Activated CD4-positive, alpha-beta T cell treated with anti-CD3 and anti-CD28 coated beads, Interleukin-2, amount 10 ng/mL, durations not matched to agents 7 days and 5 days (primary cell): ENCODE results near the gene ZNF586. TPM values are rescaled to one million over a fixed set of nuclear protein-coding genes. Genes with fewer than 3 reads are reported as not detected.
A peak's percentile ranks its signal among the peaks of the same experiment; 100 is the strongest.
"Not testable (repeated sequence)": the region's sequence is repeated elsewhere in the genome, so short reads cannot be mapped to it uniquely, and the experiment has no call there.

Experiments
- CTCF ChIA-PET: fragments of 350-600 bp; sonication (Branson Sonifier 250); formaldehyde crosslinking; loops from one replicate; lab custom pipeline; 2021; ENCODE audit warnings: antibody characterized with exemption; lab: Charles Lee
- POLR2A ChIA-PET: fragments of 350-600 bp; sonication (Branson Sonifier 250); formaldehyde crosslinking; loops from one replicate; lab custom pipeline; 2021; ENCODE audit warnings: antibody characterized with exemption; lab: Charles Lee
- DNase-seq: peaks from one replicate; pipeline ENCODE4 v3.0.0-alpha.2; 2020
- H3K27ac Mint-ChIP-seq: one replicate; pipeline ENCODE4 v1.8.0; 2021; ENCODE audit warnings: mild to moderate bottlenecking, moderate library complexity, mixed read lengths
- H3K27me3 Mint-ChIP-seq: one replicate; pipeline ENCODE4 v1.8.0; 2021; ENCODE audit warnings: mixed read lengths
- H3K36me3 Mint-ChIP-seq: one replicate; pipeline ENCODE4 v1.8.0; 2021; ENCODE audit warnings: low read depth, mixed read lengths
- H3K4me1 Mint-ChIP-seq: one replicate; pipeline ENCODE4 v1.8.0; 2021; ENCODE audit warnings: mixed read lengths
- H3K4me3 Mint-ChIP-seq: one replicate; pipeline ENCODE4 v1.8.0; 2021; ENCODE audit warnings: mild to moderate bottlenecking, moderate library complexity, mixed read lengths
- H3K9me3 Mint-ChIP-seq: one replicate; pipeline ENCODE4 v1.8.0; 2021; ENCODE audit warnings: mixed read lengths
- total RNA-seq, 2 experiments: library from RNA; stranded (reverse); gene quantifications; one replicate each; pipeline ENCODE4 v1.2.3, GENCODE V29; 2021

The ZNF586 gene
- 10 to 100 TPM; 26.8 to 28.4 TPM for total RNA-seq

DNA sequence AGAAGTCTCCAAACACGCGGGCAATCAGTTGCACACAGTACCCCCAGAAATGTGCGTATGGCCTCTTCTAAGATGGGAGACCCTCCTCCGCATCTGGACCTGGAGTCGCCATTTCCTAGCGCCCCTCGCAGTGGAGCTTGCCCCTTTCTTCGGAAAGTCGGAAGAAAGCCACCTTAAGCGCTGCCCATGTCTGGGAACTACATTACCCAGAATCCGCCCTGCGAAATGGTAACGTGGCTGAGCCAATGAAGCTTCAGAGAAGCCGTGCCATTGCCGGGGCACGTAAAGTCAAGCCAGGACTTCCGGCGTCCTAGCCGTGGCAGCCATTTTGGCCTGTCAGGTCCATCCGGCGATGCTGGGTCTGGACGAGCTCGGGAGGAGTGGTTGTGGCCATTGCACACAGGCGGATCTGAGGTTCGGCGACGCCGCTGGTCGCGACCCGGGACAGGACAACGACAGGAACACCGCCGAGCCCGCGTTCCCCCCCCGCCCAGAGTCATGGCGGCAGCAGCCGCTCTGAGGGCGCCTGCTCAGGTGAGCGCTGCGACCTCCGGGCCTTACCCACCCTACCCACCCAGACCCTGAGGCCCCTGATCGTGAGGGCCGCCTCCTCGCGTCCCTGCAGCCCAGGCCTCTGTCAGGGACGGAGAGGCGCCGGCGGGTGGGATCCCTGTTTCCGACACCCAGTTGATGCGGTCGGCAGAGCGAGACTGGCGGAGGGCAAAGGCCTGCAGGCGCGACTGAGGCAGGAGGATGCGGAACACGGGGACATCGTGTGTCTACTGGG, at the start of gene ZNF586:
Gene ZNF586, plus strand, starts transcription at position 332 of the 787 bp plus-strand sequence. Its CDS starts 167 bp downstream, at position 499.
- Mint-ChIP-seq H3K4me1 (peaks cover 33% of the 10 kb centered on the region), H3K27me3 (no peaks in the 10 kb centered on the region), H3K9me3 (peaks cover 40% of the 10 kb centered on the region), H3K4me3 (peak within 1 kb of the TSS; percentile 95), H3K36me3 (peaks cover 62% of the 10 kb centered on the region), H3K27ac (peak within 1 kb of the TSS; percentile 96)
- ChIA-PET POLR2A (interaction anchor here (0.6 kb wide), 1 partner anchor 23 kb away, joined by 3 read pairs; the partner anchor contains the start of gene ZNF776), CTCF (interaction anchor here (0.6 to 1.0 kb wide), 3 partner anchors 23 to 721 kb away, joined by 3 to 5 read pairs (median 4); partner anchors contain the start of gene ZNF551)
- DNase-seq = peak; percentile 93

- H3K27me3 Mint-ChIP-seq = no peaks in the 10 kb centered on the region
- peak overlapping the region; percentile 44 for H3K27ac Mint-ChIP-seq
- H3K4me3 Mint-ChIP-seq = no peak overlapping the region
- H3K36me3 Mint-ChIP-seq = peaks cover 75% of the 10 kb centered on the region
- peaks cover 68% of the 10 kb centered on the region for H3K9me3 Mint-ChIP-seq
- CTCF ChIA-PET = no interaction called here
- H3K4me1 Mint-ChIP-seq = peaks cover 9% of the 10 kb centered on the region
- no peak for DNase-seq
- POLR2A ChIA-PET = no interaction called here
Measured at GRCh38 chr19:57719901-57720519, 49.5 kb upstream of the ZNF586 start.

GRCh38 chr19:57720878-57721277, 48.6 kb upstream of the ZNF586 start:
- H3K9me3 Mint-ChIP-seq = peaks cover 63% of the 10 kb centered on the region
- DNase-seq = no peak
- H3K27ac Mint-ChIP-seq = no peak overlapping the region
- H3K36me3 Mint-ChIP-seq = peaks cover 72% of the 10 kb centered on the region
- ChIA-PET POLR2A (no interaction called here), CTCF (no interaction called here)
- H3K4me1 Mint-ChIP-seq = peaks cover 9% of the 10 kb centered on the region
- H3K4me3 Mint-ChIP-seq = no peak overlapping the region
- H3K27me3 Mint-ChIP-seq = no peaks in the 10 kb centered on the region

GRCh38 chr19:57738320-57738719, 31.2 kb upstream of the ZNF586 start:
- CTCF ChIA-PET = interaction anchor here (0.6 kb wide), 1 partner anchor 195 kb away, joined by 4 read pairs; no protein-coding TSS in a partner anchor
- DNase-seq = peak; percentile 43
- H3K27me3 Mint-ChIP-seq, H3K4me1 Mint-ChIP-seq, H3K27ac Mint-ChIP-seq, H3K9me3 Mint-ChIP-seq, H3K36me3 Mint-ChIP-seq, H3K4me3 Mint-ChIP-seq, POLR2A ChIA-PET: not testable (repeated sequence)

DNA sequence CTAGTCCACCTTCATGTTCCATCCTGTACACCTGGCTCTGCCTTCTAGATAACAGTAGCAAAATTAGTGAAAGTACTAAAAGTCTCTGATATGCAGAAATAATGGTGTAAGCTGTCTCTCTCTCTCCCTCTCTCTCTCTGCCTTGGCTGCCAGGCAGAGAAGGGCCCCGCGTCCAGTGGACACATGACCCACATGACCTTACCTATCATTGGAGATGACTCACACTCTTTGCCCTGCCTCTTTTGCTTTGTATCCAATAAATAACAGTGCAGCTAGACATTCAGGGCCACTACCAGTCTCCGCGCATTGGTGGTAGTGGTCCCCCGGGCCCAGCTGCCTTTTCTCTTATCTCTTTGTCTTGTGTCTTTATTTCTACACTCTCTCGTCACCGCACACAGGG, 30.7 kb upstream of the ZNF586 start:
- CTCF ChIA-PET, H3K4me1 Mint-ChIP-seq, H3K36me3 Mint-ChIP-seq: not testable (repeated sequence)

GRCh38 chr19:57746580-57747471, 22.6 kb upstream of the ZNF586 start, which contains the start of gene ZNF776:
TSS of gene ZNF776 (plus strand) at chr19:57746815. CDS start at chr19:57747059, 244 bp downstream.
- H3K4me1 Mint-ChIP-seq = peaks cover 31% of the 10 kb centered on the region
- H3K36me3 Mint-ChIP-seq = peaks cover 50% of the 10 kb centered on the region
- CTCF ChIA-PET = interaction anchor here (0.6 to 1.1 kb wide), 4 partner anchors 9 to 692 kb away, joined by 3 to 5 read pairs (median 4); partner anchors contain the start of genes ZNF586 and ZNF671
- peak within 1 kb of the TSS; percentile 97 for H3K27ac Mint-ChIP-seq
- DNase-seq = peak; percentile 92
- peak within 1 kb of the TSS; percentile 95 for H3K4me3 Mint-ChIP-seq
- peaks cover 44% of the 10 kb centered on the region for H3K9me3 Mint-ChIP-seq
- H3K27me3 Mint-ChIP-seq = no peaks in the 10 kb centered on the region
- POLR2A ChIA-PET = interaction anchor here (0.6 to 1.0 kb wide), 2 partner anchors 11 to 23 kb away, joined by 3 to 6 read pairs; partner anchors contain the start of gene ZNF586

More for the DNA sequence above, 30.7 kb upstream of the ZNF586 start:
- DNase-seq, H3K27ac Mint-ChIP-seq, H3K4me3 Mint-ChIP-seq, H3K27me3 Mint-ChIP-seq, H3K9me3 Mint-ChIP-seq, POLR2A ChIA-PET: not testable (repeated sequence)

- H3K27ac Mint-ChIP-seq = peak overlapping the region; percentile 97
- H3K9me3 Mint-ChIP-seq = peaks cover 48% of the 10 kb centered on the region
- DNase-seq = no peak
- no peaks in the 10 kb centered on the region for H3K27me3 Mint-ChIP-seq
- peaks cover 56% of the 10 kb centered on the region for H3K36me3 Mint-ChIP-seq
- ChIA-PET POLR2A (no interaction called here), CTCF (interaction anchor here (1.1 kb wide), 1 partner anchor 8 kb away, joined by 4 read pairs; no protein-coding TSS in a partner anchor)
- H3K4me1 Mint-ChIP-seq = peaks cover 31% of the 10 kb centered on the region
- H3K4me3 Mint-ChIP-seq = peak overlapping the region; percentile 95
Measured at GRCh38 chr19:57747472-57747807, 22.0 kb upstream of the ZNF586 start.

- POLR2A ChIA-PET = no interaction called here
- H3K27ac Mint-ChIP-seq = no peak overlapping the region
- peaks cover 31% of the 10 kb centered on the region for H3K4me1 Mint-ChIP-seq
- peaks cover 54% of the 10 kb centered on the region for H3K9me3 Mint-ChIP-seq
- no peaks in the 10 kb centered on the region for H3K27me3 Mint-ChIP-seq
- H3K4me3 Mint-ChIP-seq = peak overlapping the region; percentile 95
- CTCF ChIA-PET = no interaction called here
- DNase-seq = no peak
- H3K36me3 Mint-ChIP-seq = peaks cover 62% of the 10 kb centered on the region
Measured at GRCh38 chr19:57748029-57748428, 21.4 kb upstream of the ZNF586 start.

- Mint-ChIP-seq H3K4me3 (no peak overlapping the region), H3K27ac (no peak overlapping the region), H3K4me1 (peaks cover 6% of the 10 kb centered on the region), H3K27me3 (no peaks in the 10 kb centered on the region), H3K36me3 (peaks cover 93% of the 10 kb centered on the region), H3K9me3 (peaks cover 73% of the 10 kb centered on the region)
- ChIA-PET POLR2A (no interaction called here), CTCF (no interaction called here)
- no peak for DNase-seq
Measured at GRCh38 chr19:57754091-57754673, 15.3 kb upstream of the ZNF586 start.

DNA sequence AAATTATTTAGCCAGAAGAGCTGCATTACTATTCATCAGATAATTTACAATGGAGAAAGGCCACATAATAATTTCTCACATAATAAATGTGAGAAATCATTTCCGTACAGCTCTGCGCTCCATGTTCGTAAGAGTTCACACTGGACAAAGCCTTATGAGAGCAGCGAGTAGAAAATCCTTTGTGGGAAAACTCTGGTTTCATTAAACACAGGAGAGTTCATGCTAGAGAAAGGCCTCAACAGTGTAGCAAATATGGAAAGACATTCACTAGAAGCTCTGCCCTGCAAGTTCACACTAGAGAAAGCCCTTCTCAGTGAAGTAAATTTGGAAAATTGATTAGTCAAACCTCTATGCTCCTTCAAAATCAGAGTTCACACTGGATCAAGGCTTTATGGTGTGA, 14.4 kb upstream of the ZNF586 start:
- no peak for DNase-seq
- peaks cover 93% of the 10 kb centered on the region for H3K36me3 Mint-ChIP-seq
- peaks cover 72% of the 10 kb centered on the region for H3K9me3 Mint-ChIP-seq
- H3K4me1 Mint-ChIP-seq = peaks cover 3% of the 10 kb centered on the region
- H3K27me3 Mint-ChIP-seq = no peaks in the 10 kb centered on the region
- ChIA-PET POLR2A (no interaction called here), CTCF (interaction anchor here (1.5 kb wide), 1 partner anchor 8 kb away, joined by 4 read pairs; the partner anchor contains the start of gene ZNF776)
- H3K4me3 Mint-ChIP-seq = no peak overlapping the region
- no peak overlapping the region for H3K27ac Mint-ChIP-seq

GRCh38 chr19:57757941-57758340, 11.5 kb upstream of the ZNF586 start:
- peaks cover 80% of the 10 kb centered on the region for H3K36me3 Mint-ChIP-seq
- H3K4me3 Mint-ChIP-seq = no peak overlapping the region
- H3K4me1 Mint-ChIP-seq = no peaks in the 10 kb centered on the region
- ChIA-PET POLR2A (no interaction called here), CTCF (no interaction called here)
- peaks cover 55% of the 10 kb centered on the region for H3K9me3 Mint-ChIP-seq
- H3K27ac Mint-ChIP-seq = no peak overlapping the region
- DNase-seq = no peak
- no peaks in the 10 kb centered on the region for H3K27me3 Mint-ChIP-seq

GRCh38 chr19:57759096-57759495, 10.4 kb upstream of the ZNF586 start:
- no peak for DNase-seq
- Mint-ChIP-seq H3K27me3 (no peaks in the 10 kb centered on the region), H3K4me3 (no peak overlapping the region), H3K9me3 (peaks cover 45% of the 10 kb centered on the region), H3K27ac (no peak overlapping the region), H3K36me3 (peaks cover 76% of the 10 kb centered on the region), H3K4me1 (no peaks in the 10 kb centered on the region)
- CTCF ChIA-PET = no interaction called here
- POLR2A ChIA-PET = no interaction called here
